Measurements from ENCODE around the gene MARK3. TPM values are rescaled to one million over a fixed set of nuclear protein-coding genes. Genes with fewer than 3 reads are reported as not detected.

Gene MARK3
- total RNA-seq, 1 experiment from 2014 or later, result 72.5 TPM

DNA sequence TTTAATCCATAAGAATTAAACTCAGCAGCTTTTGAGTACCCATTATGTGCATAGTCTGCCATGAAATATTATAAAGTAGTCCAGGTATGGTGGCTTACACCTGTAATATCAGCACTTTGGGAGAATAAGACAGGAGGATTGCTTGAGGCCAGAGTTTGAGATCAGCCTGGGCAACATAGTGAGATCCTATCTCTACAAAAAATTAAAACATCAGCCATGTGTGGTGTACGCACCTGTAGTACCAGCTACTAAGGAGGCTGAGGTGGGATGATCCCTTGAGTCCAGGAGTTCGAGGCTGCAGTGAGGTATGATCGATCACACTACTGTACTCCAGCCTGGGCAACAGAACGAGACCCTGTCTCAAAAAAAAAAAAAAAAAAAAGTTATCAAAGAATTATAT is 15.3 kb downstream of the MARK3 start:
- no TSS peak for BruUV-seq (replicated peaks)
- H3K9ac ChIP-seq (ENCODE audit: low read length), result no peak overlapping the region
- peaks cover 22% of the 10 kb centered on the region; the same call in 1 of the 2 replicates for H4K20me1 ChIP-seq (ENCODE audit: insufficient read depth)
- DNase-seq (ENCODE audit: low read depth, low spot score) (no peak), ATAC-seq (no peak)
- ChIA-PET RAD21 (ENCODE audit: low non-redundant PET in 1 of 2, low total read pairs in 2 of 2, uncharacterized antibody in 2 of 2, unreplicated experiment in 2 of 2) (no interaction called here), POLR2A (no interaction called here), CTCF (interaction anchor here (2.8 kb wide), 1 partner anchor 10 kb away, joined by 20 read pairs; no protein-coding TSS in a partner anchor)
- H3K27me3 ChIP-seq (ENCODE audit: insufficient read depth, low read length), result no peaks in the 10 kb centered on the region
- H3K4me2 ChIP-seq (ENCODE audit: low read length), result no peak overlapping the region
- H3K9me3 ChIP-seq (ENCODE audit: control insufficient read depth in 1 of 2, insufficient read depth in 1 of 2, low read depth in 1 of 2, low read length in 2 of 2), result no peaks in the 10 kb centered on the region
- H2AFZ ChIP-seq (ENCODE audit: low read depth, low read length, poor library complexity, severe bottlenecking), result no peak overlapping the region
- H3K4me1 ChIP-seq (ENCODE audit: control insufficient read depth in 1 of 2, insufficient read depth in 2 of 2, low read length in 2 of 2), result peaks cover 20 to 32% of the 10 kb centered on the region in 2 experiments
- peaks cover 0 to 4% of the 10 kb centered on the region in 2 experiments; a peak in 1 of 4 replicates for H3K36me3 ChIP-seq (ENCODE audit: control insufficient read depth in 1 of 2, insufficient read depth in 2 of 2, low read length in 2 of 2)
- H3K27ac ChIP-seq (ENCODE audit: low read depth, low read length), result no peak overlapping the region
- no peak overlapping the region for H3K4me3 ChIP-seq (replicated peaks in 1 of 2; ENCODE audit: low read depth in 1 of 2, low read length in 2 of 2)
- TF ChIP-seq EZH2 (IDR thresholded peaks at IDR 0.05) (no peak), SIN3A (IDR thresholded peaks at IDR 0.05; ENCODE audit: low read depth) (no peak), REST (IDR thresholded peaks at IDR 0.05; ENCODE audit: low read depth) (no peak), ELF1 (IDR thresholded peaks at IDR 0.05; ENCODE audit: borderline replicate concordance, low read depth) (no peak), EGR1 (IDR thresholded peaks at IDR 0.05; ENCODE audit: low read depth) (no peak), YY1 (IDR thresholded peaks at IDR 0.05; ENCODE audit: extremely low read depth, insufficient replicate concordance, low read depth, low read length) (no peak), CEBPB (IDR thresholded peaks at IDR 0.05; ENCODE audit: low read depth) (no peak)
- peaks cover 97% of the 10 kb centered on the region for H3K79me2 ChIP-seq (ENCODE audit: insufficient read depth, low read length)
- intact Hi-C loops (cut with micrococcal nuclease), result no loop called here
- no peaks in the 10 kb centered on the region for H3K9me2 ChIP-seq (ENCODE audit: insufficient read depth)
